HFFc6 (cell line): ENCODE data around the gene CD52. TPM values are rescaled to one million over a fixed set of nuclear protein-coding genes. Genes with fewer than 3 reads are reported as not detected.
"Not testable (repeated sequence)": the region's sequence is repeated elsewhere in the genome, so short reads cannot be mapped to it uniquely, and the experiment has no call there.

Source experiments
- DNase-seq: peaks from one replicate; pipeline ENCODE4 v3.0.0-alpha.2; 2018
- H3K27ac Mint-ChIP-seq: 2 replicates; pipeline ENCODE4 v1.8.0; 2020; ENCODE audit warnings: mild to moderate bottlenecking, mixed read lengths
- H3K27me3 Mint-ChIP-seq: 2 replicates; pipeline ENCODE4 v1.8.0; 2021; ENCODE audit warnings: mild to moderate bottlenecking, moderate library complexity, mixed read lengths; ENCODE audit not compliant: insufficient read depth
- H3K36me3 Mint-ChIP-seq: 2 replicates; pipeline ENCODE4 v1.8.0; 2021; ENCODE audit warnings: low read depth, mixed read lengths
- H3K4me1 Mint-ChIP-seq: 2 replicates; pipeline ENCODE4 v1.8.0; 2020; ENCODE audit warnings: low read depth, mixed read lengths
- H3K4me3 Mint-ChIP-seq: 2 replicates; pipeline ENCODE4 v1.8.0; 2020; ENCODE audit warnings: mild to moderate bottlenecking, moderate library complexity, mixed read lengths
- H3K9me3 Mint-ChIP-seq: 2 replicates; pipeline ENCODE4 v1.8.0; 2020; ENCODE audit warnings: mild to moderate bottlenecking, mixed read lengths
- CTCF ChIP-seq: fragments of 200-600 bp; sonication (generic); IDR thresholded peaks from 2 replicates; pipeline ENCODE4 v1.5.0; 2021; ENCODE audit warnings: antibody characterized with exemption, mild to moderate bottlenecking
- total RNA-seq, 6 experiments: library from RNA; stranded (reverse); fragmentation: NEBNext Ultra II Directional; extraction: Animal tissue kit (Norgen Biotek cat#: 25700); gene quantifications; 2 replicates in 1 of 6; 3 replicates in 5 of 6; pipeline ENCODE4 v1.2.3, GENCODE V29; 2021

Gene CD52
- total RNA-seq, 6 experiments from 2014 or later: not detected

GRCh38 chr1:26305667-26306289 lies 12.0 kb upstream of the CD52 start:
- Mint-ChIP-seq H3K27me3 (peaks cover 3% of the 10 kb centered on the region), H3K4me3 (peak overlapping the region; percentile 95), H3K27ac (peak overlapping the region; percentile 95), H3K9me3 (no peaks in the 10 kb centered on the region), H3K4me1 (peaks cover 34% of the 10 kb centered on the region), H3K36me3 (no peaks in the 10 kb centered on the region)
- TF ChIP-seq CTCF: no peak
- DNase-seq: no peak

GRCh38 chr1:26306290-26307229 lies 11.2 kb upstream of the CD52 start, which contains the start of gene UBXN11:
TSS of gene UBXN11 (minus strand) at chr1:26306636. CDS start at chr1:26302883, 3,753 bp downstream.
- Mint-ChIP-seq H3K4me1 (peaks cover 34% of the 10 kb centered on the region), H3K36me3 (no peaks in the 10 kb centered on the region), H3K9me3 (no peaks in the 10 kb centered on the region), H3K27ac (peak within 1 kb of the TSS; percentile 95), H3K27me3 (peaks cover 3% of the 10 kb centered on the region), H3K4me3 (peak within 1 kb of the TSS; percentile 95)
- DNase-seq: peak; percentile 95
- TF ChIP-seq CTCF: no peak

- TF ChIP-seq CTCF: no peak
- peaks cover 6% of the 10 kb centered on the region for H3K27me3 Mint-ChIP-seq
- H3K36me3 Mint-ChIP-seq: no peaks in the 10 kb centered on the region
- no peak overlapping the region; the same call in 1 of the 2 replicates for H3K4me3 Mint-ChIP-seq
- H3K9me3 Mint-ChIP-seq: no peaks in the 10 kb centered on the region
- H3K27ac Mint-ChIP-seq: no peak overlapping the region
- no peak for DNase-seq
- H3K4me1 Mint-ChIP-seq: peaks cover 31% of the 10 kb centered on the region
These were observed 10.4 kb upstream of the CD52 start for GRCh38 chr1:26307363-26307781.

GRCh38 chr1:26307966-26308899 lies 9.5 kb upstream of the CD52 start:
- not testable (repeated sequence) for H3K27ac Mint-ChIP-seq, H3K27me3 Mint-ChIP-seq, H3K9me3 Mint-ChIP-seq, DNase-seq, H3K36me3 Mint-ChIP-seq, H3K4me3 Mint-ChIP-seq
- peaks cover 23% of the 10 kb centered on the region for H3K4me1 Mint-ChIP-seq

- no peak for DNase-seq
- Mint-ChIP-seq H3K36me3 (no peaks in the 10 kb centered on the region), H3K4me1 (peaks cover 6% of the 10 kb centered on the region; the same call in 1 of the 2 replicates), H3K4me3 (no peak overlapping the region), H3K27me3 (peaks cover 23% of the 10 kb centered on the region), H3K27ac (no peak overlapping the region), H3K9me3 (no peaks in the 10 kb centered on the region)
- no peak for TF ChIP-seq CTCF
These were observed 3.3 kb upstream of the CD52 start for GRCh38 chr1:26314501-26314900.
